ENCODE results near the gene FAM171A1.
"Not testable (repeated sequence)": the region's sequence is repeated elsewhere in the genome, so short reads cannot be mapped to it uniquely, and the experiment has no call there.

The FAM171A1 gene

GRCh38 chr10:15236340-15236739, 134.7 kb downstream of the FAM171A1 start:
- DNase-seq, result no peak

- no peak for DNase-seq
These were observed 138.8 kb downstream of the FAM171A1 start for GRCh38 chr10:15232279-15232678.

- DNase-seq, result no peak
These were observed 139.7 kb downstream of the FAM171A1 start for GRCh38 chr10:15231426-15231825.

- DNase-seq, result no peak
These were observed 140.8 kb downstream of the FAM171A1 start for GRCh38 chr10:15230257-15230656.

GRCh38 chr10:15229268-15229667, 141.8 kb downstream of the FAM171A1 start:
- DNase-seq, result no peak

- DNase-seq, result no peak
These were observed 142.7 kb downstream of the FAM171A1 start for GRCh38 chr10:15228426-15228825.

- DNase-seq, result no peak
These were observed 143.3 kb downstream of the FAM171A1 start for GRCh38 chr10:15227611-15228372.

GRCh38 chr10:15225511-15225910, 145.6 kb downstream of the FAM171A1 start:
- DNase-seq, result no peak

GRCh38 chr10:15224948-15225347, 146.1 kb downstream of the FAM171A1 start:
- no peak for DNase-seq

- no peak for DNase-seq
These were observed 147.9 kb downstream of the FAM171A1 start for GRCh38 chr10:15223174-15223573.

GRCh38 chr10:15222511-15222910, 148.6 kb downstream of the FAM171A1 start:
- DNase-seq, result no peak

- no peak for DNase-seq
These were observed 150.6 kb downstream of the FAM171A1 start for GRCh38 chr10:15220445-15220844.

GRCh38 chr10:15216700-15217099, 154.4 kb downstream of the FAM171A1 start:
- no peak for DNase-seq

- no peak for DNase-seq
These were observed 156.9 kb downstream of the FAM171A1 start for GRCh38 chr10:15214237-15214636.

GRCh38 chr10:15213461-15213861, 157.6 kb downstream of the FAM171A1 start:
- no peak for DNase-seq

- DNase-seq, result no peak
These were observed 159.6 kb downstream of the FAM171A1 start for GRCh38 chr10:15211464-15211979.

GRCh38 chr10:15210521-15210920, 160.6 kb downstream of the FAM171A1 start:
- no peak for DNase-seq

GRCh38 chr10:15209827-15210509, 161.1 kb downstream of the FAM171A1 start:
- peak; percentile 84 for DNase-seq

- no peak for DNase-seq
These were observed 162.9 kb downstream of the FAM171A1 start for GRCh38 chr10:15208221-15208620.

- DNase-seq, result not testable (repeated sequence)
These were observed 163.7 kb downstream of the FAM171A1 start for GRCh38 chr10:15207410-15207809.

- no peak for DNase-seq
These were observed 168.4 kb downstream of the FAM171A1 start for GRCh38 chr10:15202639-15203038.

GRCh38 chr10:15202301-15202621, 168.8 kb downstream of the FAM171A1 start:
- not testable (repeated sequence) for DNase-seq

- DNase-seq, result no peak
These were observed 169.3 kb downstream of the FAM171A1 start for GRCh38 chr10:15201589-15202300.

GRCh38 chr10:15200626-15201025, 170.5 kb downstream of the FAM171A1 start:
- DNase-seq, result no peak

Data from right forelimb (tissue), 1 donor.